Fibroblast of lung (primary cell): ENCODE results near the gene USP36. TPM values are rescaled to one million over a fixed set of nuclear protein-coding genes. Genes with fewer than 3 reads are reported as not detected.
"Not testable (repeated sequence)": the region's sequence is repeated elsewhere in the genome, so short reads cannot be mapped to it uniquely, and the experiment has no call there.

Experiments
- DNase-seq, 2 donors: peaks; one replicate each; pipeline versions ENCODE4 v3.0.0 to v3.0.0-alpha.2; 2010; ENCODE audit warnings: low read depth in 2 of 2
- H2AFZ ChIP-seq: 2 replicates; pipeline ENCODE4 v1.5.1; 2012; ENCODE audit warnings: low read length, control low read depth, inconsistent platforms
- H3K27ac ChIP-seq: 2 replicates; pipeline ENCODE4 v1.5.1; 2011; ENCODE audit warnings: low read length, control low read depth; ENCODE audit not compliant: insufficient read depth
- H3K27me3 ChIP-seq: 2 replicates; pipeline ENCODE4 v1.5.1; 2011; ENCODE audit warnings: mild to moderate bottlenecking, low read length; ENCODE audit not compliant: control insufficient read depth, insufficient read depth
- H3K36me3 ChIP-seq: 2 replicates; pipeline ENCODE4 v1.5.1; 2011; ENCODE audit warnings: low read length; ENCODE audit not compliant: control insufficient read depth, insufficient read depth
- H3K4me1 ChIP-seq: 2 replicates; pipeline ENCODE4 v1.5.1; 2011; ENCODE audit warnings: low read length; ENCODE audit not compliant: control insufficient read depth, insufficient read depth; ENCODE audit errors: extremely low read depth
- H3K4me2 ChIP-seq: 2 replicates; pipeline ENCODE4 v1.5.1; 2011; ENCODE audit warnings: low read length, control low read depth; ENCODE audit not compliant: insufficient read depth; ENCODE audit errors: extremely low read depth
- H3K4me3 ChIP-seq, 4 experiments: fragments of 200-600 bp in 1 of 4; sonication (generic) in 1 of 4; replicated peaks in 1 of 4; 2 replicates each; pipeline ENCODE4 v1.5.1; 2011 to 2016; ENCODE audit warnings: low read length in 4 of 4, low read depth in 3 of 4, mild to moderate bottlenecking in 3 of 4, control low read depth in 2 of 4, inconsistent platforms in 1 of 4, mixed read lengths in 1 of 4; ENCODE audit not compliant: insufficient read depth in 1 of 4; ENCODE audit errors: control extremely low read depth in 1 of 4
- H3K79me2 ChIP-seq: 2 replicates; pipeline ENCODE4 v1.5.1; 2012; ENCODE audit warnings: mild to moderate bottlenecking, low read length, inconsistent platforms; ENCODE audit not compliant: control insufficient read depth, insufficient read depth
- H3K9ac ChIP-seq: 2 replicates; pipeline ENCODE4 v1.5.1; 2011; ENCODE audit warnings: mild to moderate bottlenecking, low read length, control low read depth; ENCODE audit not compliant: insufficient read depth
- H3K9me3 ChIP-seq: 2 replicates; pipeline ENCODE4 v1.5.1; 2012; ENCODE audit warnings: low read depth, low read length; ENCODE audit not compliant: control insufficient read depth, insufficient read depth
- H4K20me1 ChIP-seq: 2 replicates; pipeline ENCODE4 v1.5.1; 2011; ENCODE audit warnings: low read length; ENCODE audit not compliant: control insufficient read depth, insufficient read depth; ENCODE audit errors: extremely low read depth
- CTCF ChIP-seq, 2 donors: IDR thresholded peaks in 1 of 2; conservative IDR thresholded peaks in 1 of 2; 1 replicate in 1 of 2; 2 replicates in 1 of 2; pipeline ENCODE4 v1.5.1; 2011 to 2012; ENCODE audit warnings: low read length in 2 of 2, control low read depth in 1 of 2, inconsistent platforms in 1 of 2, low read depth in 1 of 2, mild to moderate bottlenecking in 1 of 2
- EZH2 ChIP-seq: IDR thresholded peaks from 2 replicates; pipeline ENCODE4 v1.5.1; 2012; ENCODE audit warnings: low read length, control low read depth, mild to moderate bottlenecking; ENCODE audit errors: missing control alignments
- polyA plus RNA-seq, 2 donors: library from polyadenylated mRNA; depleted of rRNA in 1 of 2; stranded (reverse) in 1 of 2; unstranded in 1 of 2; fragments of >200 nt; gene quantifications; 2 replicates each; pipeline ENCODE4 v1.2.1, GENCODE V29; 2011 to 2012; ENCODE audit warnings: missing spikeins in 1 of 2
- total RNA-seq: library from RNA; depleted of rRNA; stranded (reverse); fragments of >200 nt; gene quantifications from 2 replicates; pipeline ENCODE4 v1.2.1, GENCODE V29; 2014

USP36 gene
- total and polyA plus RNA-seq, 2 donors (not counting 1 experiment from before 2014, with no cell fraction given): 15.4 to 18.3 TPM

GRCh38 chr17:78872486-78872885 lies 31.9 kb upstream of the USP36 start:
- Histone ChIP-seq H3K4me3 (no peak overlapping the region), H3K4me1 (peaks cover 21% of the 10 kb centered on the region), H3K79me2 (peaks cover 38% of the 10 kb centered on the region), H3K27me3 (no peaks in the 10 kb centered on the region), H3K9me3 (no peaks in the 10 kb centered on the region), H2AFZ (no peak overlapping the region), H3K36me3 (peaks cover 15% of the 10 kb centered on the region), H3K27ac (no peak overlapping the region), H3K4me2 (no peak overlapping the region), H4K20me1 (no peaks in the 10 kb centered on the region), H3K9ac (no peak overlapping the region)
- no peak for DNase-seq
- TF ChIP-seq EZH2 (no peak), CTCF (conservative IDR thresholded peaks at IDR 0.05 in 1 of 2, IDR thresholded peaks at IDR 0.05 in 1 of 2; ENCODE audit: low read depth in 1 of 2, low read length in 2 of 2) (no peak)

- Histone ChIP-seq H3K9me3 (no peaks in the 10 kb centered on the region), H3K4me1 (peaks cover 29% of the 10 kb centered on the region), H3K79me2 (peaks cover 28% of the 10 kb centered on the region), H3K4me3 (no peak overlapping the region), H3K27me3 (no peaks in the 10 kb centered on the region), H3K36me3 (peaks cover 17% of the 10 kb centered on the region), H4K20me1 (no peaks in the 10 kb centered on the region), H3K9ac (no peak overlapping the region), H3K4me2 (no peak overlapping the region), H2AFZ (no peak overlapping the region), H3K27ac (no peak overlapping the region)
- DNase-seq: no peak
- TF ChIP-seq EZH2: no peak
- TF ChIP-seq CTCF (conservative IDR thresholded peaks at IDR 0.05 in 1 of 2, IDR thresholded peaks at IDR 0.05 in 1 of 2; ENCODE audit: low read depth in 1 of 2, low read length in 2 of 2): no peak
Observed at GRCh38 chr17:78870621-78871020, 30.0 kb upstream of the USP36 start.

GRCh38 chr17:78868391-78868790 lies 27.8 kb upstream of the USP36 start:
- peak; percentile 73 to 87 for DNase-seq
- H3K36me3 ChIP-seq: peaks cover 20% of the 10 kb centered on the region
- H3K27ac ChIP-seq: peak overlapping the region; percentile 5
- TF ChIP-seq CTCF (conservative IDR thresholded peaks at IDR 0.05 in 1 of 2, IDR thresholded peaks at IDR 0.05 in 1 of 2; ENCODE audit: low read depth in 1 of 2, low read length in 2 of 2) (no peak), EZH2 (no peak)
- H3K4me2 ChIP-seq: peak overlapping the region; percentile 15
- no peak overlapping the region for H3K4me3 ChIP-seq
- H3K4me1 ChIP-seq: peaks cover 25% of the 10 kb centered on the region
- H3K79me2 ChIP-seq: peaks cover 28% of the 10 kb centered on the region
- no peaks in the 10 kb centered on the region for H4K20me1 ChIP-seq
- no peak overlapping the region for H2AFZ ChIP-seq
- no peak overlapping the region for H3K9ac ChIP-seq
- H3K27me3 ChIP-seq: no peaks in the 10 kb centered on the region
- no peaks in the 10 kb centered on the region for H3K9me3 ChIP-seq

GRCh38 chr17:78867046-78867445 lies 26.4 kb upstream of the USP36 start:
- Histone ChIP-seq H3K36me3 (peaks cover 20% of the 10 kb centered on the region), H3K27ac (peak overlapping the region; percentile 34), H3K79me2 (peaks cover 28% of the 10 kb centered on the region), H3K4me1 (peaks cover 26% of the 10 kb centered on the region)
- H3K4me2 ChIP-seq, H3K27me3 ChIP-seq, H4K20me1 ChIP-seq, H3K4me3 ChIP-seq, H2AFZ ChIP-seq, H3K9me3 ChIP-seq, H3K9ac ChIP-seq, DNase-seq: not testable (repeated sequence)
